ENCODE data around the gene OGFOD3. TPM values are rescaled to one million over a fixed set of nuclear protein-coding genes. Genes with fewer than 3 reads are reported as not detected.
A peak's percentile ranks its signal among the peaks of the same experiment; 100 is the strongest.
"Not testable (repeated sequence)": the region's sequence is repeated elsewhere in the genome, so short reads cannot be mapped to it uniquely, and the experiment has no call there.

The OGFOD3 gene
- total RNA-seq, 1 donor, result 25.3 TPM

GRCh38 chr17:82381703-82382009 lies 36.7 kb downstream of the OGFOD3 start:
- not testable (repeated sequence) for H3K36me3 ChIP-seq (ENCODE audit: insufficient read depth, low read length); H3K4me3 ChIP-seq (ENCODE audit: insufficient read depth, low read length); H4K20me1 ChIP-seq (ENCODE audit: insufficient read depth, low read length); H3K79me2 ChIP-seq (ENCODE audit: insufficient read depth, low read length); H3K27ac ChIP-seq (ENCODE audit: low read depth, low read length); H3K9me3 ChIP-seq (ENCODE audit: low read depth, low read length); H3K4me1 ChIP-seq (ENCODE audit: insufficient read depth, low read length); H2AFZ ChIP-seq (ENCODE audit: low read length)
- Histone ChIP-seq H3K4me2 (ENCODE audit: insufficient read depth, low read length) (peak overlapping the region; percentile 47), H3K27me3 (ENCODE audit: insufficient read depth, low read length) (peaks cover 39% of the 10 kb centered on the region)
- DNase-seq (ENCODE audit: insufficient read length, low spot score, missing footprints), result peak; percentile 22

GRCh38 chr17:82380860-82381702 lies 37.3 kb downstream of the OGFOD3 start:
- no peaks in the 10 kb centered on the region for H3K9me3 ChIP-seq (ENCODE audit: low read depth, low read length)
- DNase-seq (ENCODE audit: insufficient read length, low spot score, missing footprints), result peak; percentile 77
- H3K4me3 ChIP-seq (ENCODE audit: insufficient read depth, low read length), result peak overlapping the region; percentile 40
- no peak for TF ChIP-seq CTCF (IDR thresholded peaks at IDR 0.05; ENCODE audit: extremely low read depth, low read depth, low read length)
- H2AFZ ChIP-seq (ENCODE audit: low read length), result no peak overlapping the region
- no peaks in the 10 kb centered on the region for H3K79me2 ChIP-seq (ENCODE audit: insufficient read depth, low read length)
- no peaks in the 10 kb centered on the region for H3K36me3 ChIP-seq (ENCODE audit: insufficient read depth, low read length)
- no peaks in the 10 kb centered on the region for H4K20me1 ChIP-seq (ENCODE audit: insufficient read depth, low read length)
- peak overlapping the region; percentile 47 for H3K4me2 ChIP-seq (ENCODE audit: insufficient read depth, low read length)
- H3K27me3 ChIP-seq (ENCODE audit: insufficient read depth, low read length), result peaks cover 34% of the 10 kb centered on the region
- no peak overlapping the region for H3K27ac ChIP-seq (ENCODE audit: low read depth, low read length)
- peaks cover 8% of the 10 kb centered on the region for H3K4me1 ChIP-seq (ENCODE audit: insufficient read depth, low read length)

- no peak overlapping the region for H3K4me2 ChIP-seq (ENCODE audit: insufficient read depth, low read length)
- TF ChIP-seq CTCF (IDR thresholded peaks at IDR 0.05; ENCODE audit: extremely low read depth, low read depth, low read length), result no peak
Measured at GRCh38 chr17:82378741-82379021, 39.7 kb downstream of the OGFOD3 start.

GRCh38 chr17:82377924-82378740 lies 40.3 kb downstream of the OGFOD3 start:
- no peaks in the 10 kb centered on the region for H3K36me3 ChIP-seq (ENCODE audit: insufficient read depth, low read length)
- no peaks in the 10 kb centered on the region for H3K9me3 ChIP-seq (ENCODE audit: low read depth, low read length)
- H3K27ac ChIP-seq (ENCODE audit: low read depth, low read length), result no peak overlapping the region
- peaks cover 43% of the 10 kb centered on the region for H3K27me3 ChIP-seq (ENCODE audit: insufficient read depth, low read length)
- H3K4me1 ChIP-seq (ENCODE audit: insufficient read depth, low read length), result no peaks in the 10 kb centered on the region
- no peak overlapping the region for H2AFZ ChIP-seq (ENCODE audit: low read length)
- no peak for TF ChIP-seq CTCF (IDR thresholded peaks at IDR 0.05; ENCODE audit: extremely low read depth, low read depth, low read length)
- no peaks in the 10 kb centered on the region for H3K79me2 ChIP-seq (ENCODE audit: insufficient read depth, low read length)
- peak; percentile 50 for DNase-seq (ENCODE audit: insufficient read length, low spot score, missing footprints)
- no peak overlapping the region for H3K4me3 ChIP-seq (ENCODE audit: insufficient read depth, low read length)
- H3K4me2 ChIP-seq (ENCODE audit: insufficient read depth, low read length), result no peak overlapping the region
- no peaks in the 10 kb centered on the region for H4K20me1 ChIP-seq (ENCODE audit: insufficient read depth, low read length)

More at GRCh38 chr17:82378741-82379021, 39.7 kb downstream of the OGFOD3 start:
- H3K27me3 ChIP-seq (ENCODE audit: insufficient read depth, low read length), result peaks cover 37% of the 10 kb centered on the region
- no peak overlapping the region for H3K27ac ChIP-seq (ENCODE audit: low read depth, low read length)
- H2AFZ ChIP-seq (ENCODE audit: low read length), result no peak overlapping the region
- no peaks in the 10 kb centered on the region for H3K36me3 ChIP-seq (ENCODE audit: insufficient read depth, low read length)
- no peak overlapping the region for H3K4me3 ChIP-seq (ENCODE audit: insufficient read depth, low read length)
- no peaks in the 10 kb centered on the region for H4K20me1 ChIP-seq (ENCODE audit: insufficient read depth, low read length)
- peak; percentile 75 for DNase-seq (ENCODE audit: insufficient read length, low spot score, missing footprints)
- H3K9me3 ChIP-seq (ENCODE audit: low read depth, low read length), result no peaks in the 10 kb centered on the region
- H3K79me2 ChIP-seq (ENCODE audit: insufficient read depth, low read length), result no peaks in the 10 kb centered on the region
- no peaks in the 10 kb centered on the region for H3K4me1 ChIP-seq (ENCODE audit: insufficient read depth, low read length)

GRCh38 chr17:82377294-82377693 lies 41.1 kb downstream of the OGFOD3 start:
- H3K4me2 ChIP-seq (ENCODE audit: insufficient read depth, low read length), result not testable (repeated sequence)

More at GRCh38 chr17:82377294-82377693, 41.1 kb downstream of the OGFOD3 start:
- not testable (repeated sequence) for H4K20me1 ChIP-seq (ENCODE audit: insufficient read depth, low read length); DNase-seq (ENCODE audit: insufficient read length, low spot score, missing footprints); H3K4me3 ChIP-seq (ENCODE audit: insufficient read depth, low read length); H3K27ac ChIP-seq (ENCODE audit: low read depth, low read length); H3K4me1 ChIP-seq (ENCODE audit: insufficient read depth, low read length); H3K9me3 ChIP-seq (ENCODE audit: low read depth, low read length); H3K79me2 ChIP-seq (ENCODE audit: insufficient read depth, low read length); H2AFZ ChIP-seq (ENCODE audit: low read length); H3K36me3 ChIP-seq (ENCODE audit: insufficient read depth, low read length)
- H3K27me3 ChIP-seq (ENCODE audit: insufficient read depth, low read length), result peaks cover 49% of the 10 kb centered on the region

Measured in osteoblast (primary cell).